HL-60/S4 (cell line): ENCODE results near the gene ZFY.

Experiments
- in situ Hi-C: fragments of 300-500 bp; cut with MboI; formaldehyde crosslinking; loops from 2 replicates; pipeline ENCODE4 v1.14.3; 2022; ENCODE audit warnings: low sequenced_read_pairs

ZFY gene

DNA sequence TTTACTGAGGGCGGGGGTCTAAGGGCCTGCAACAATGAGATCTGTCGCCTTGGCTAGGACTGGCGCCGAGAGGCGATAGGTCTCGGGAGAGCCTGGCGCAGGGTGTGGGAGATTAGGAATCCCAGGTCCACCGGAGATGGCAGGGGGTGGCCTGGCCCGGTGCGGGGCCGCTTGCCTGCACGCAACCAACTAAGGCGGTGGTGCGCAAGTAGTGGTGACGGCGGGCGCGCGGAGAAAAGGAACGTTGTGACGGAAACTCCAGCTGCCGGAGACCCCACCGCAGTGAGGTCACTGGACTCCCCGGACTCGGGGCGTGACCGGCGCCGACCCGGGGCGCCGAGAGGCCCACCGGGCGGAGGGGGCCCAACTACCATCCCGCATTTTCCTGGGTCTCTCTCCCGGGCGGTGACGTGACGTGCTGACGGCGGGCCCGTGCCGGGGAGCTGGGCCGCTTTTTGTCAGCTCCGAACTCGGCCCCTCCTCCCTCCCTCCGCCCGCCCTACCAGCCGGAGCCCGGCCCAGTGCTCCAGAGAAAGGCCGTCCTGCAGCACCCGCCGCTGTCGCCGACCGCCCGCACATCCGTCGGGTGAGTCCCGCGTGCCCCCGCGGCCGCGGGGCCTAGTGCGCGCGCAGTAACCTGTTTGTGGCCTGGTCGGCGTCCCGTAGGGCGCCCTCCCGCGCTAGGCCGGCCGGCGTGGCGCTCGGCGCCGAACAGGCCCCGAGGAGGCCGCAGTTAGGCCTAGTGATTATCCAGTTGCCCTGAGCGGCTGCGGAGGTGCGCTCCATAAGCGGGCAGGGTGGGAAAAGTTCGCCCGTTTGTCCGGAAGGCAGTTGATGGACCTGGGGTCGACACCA lies at the start of gene ZFY:
TSS of gene ZFY (plus strand) at position 521 of the 855 bp plus-strand sequence. CDS start 18,556 bp downstream, outside the sequence.
- in situ Hi-C loops = no loop called here

DNA sequence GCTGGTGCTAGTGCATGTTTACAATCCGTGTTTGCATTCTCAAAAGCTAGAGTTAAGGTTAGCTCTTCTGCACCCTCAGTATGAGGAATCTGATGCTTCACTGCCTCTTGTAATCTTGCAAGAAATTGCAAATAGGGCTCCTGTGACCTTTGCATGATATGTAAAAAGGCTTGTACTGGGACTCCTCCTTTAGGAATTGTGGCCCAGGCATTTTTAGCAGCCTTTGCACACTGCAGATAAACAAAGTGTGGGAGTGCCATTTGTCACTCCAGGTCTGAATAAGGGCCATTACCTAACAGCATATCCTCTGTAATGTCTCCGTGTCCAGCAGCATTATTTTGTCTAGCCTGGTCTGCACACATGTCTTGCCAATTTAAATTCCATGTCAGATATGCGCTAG lies 49.3 kb upstream of the ZFY start:
- in situ Hi-C loops = no loop called here

DNA sequence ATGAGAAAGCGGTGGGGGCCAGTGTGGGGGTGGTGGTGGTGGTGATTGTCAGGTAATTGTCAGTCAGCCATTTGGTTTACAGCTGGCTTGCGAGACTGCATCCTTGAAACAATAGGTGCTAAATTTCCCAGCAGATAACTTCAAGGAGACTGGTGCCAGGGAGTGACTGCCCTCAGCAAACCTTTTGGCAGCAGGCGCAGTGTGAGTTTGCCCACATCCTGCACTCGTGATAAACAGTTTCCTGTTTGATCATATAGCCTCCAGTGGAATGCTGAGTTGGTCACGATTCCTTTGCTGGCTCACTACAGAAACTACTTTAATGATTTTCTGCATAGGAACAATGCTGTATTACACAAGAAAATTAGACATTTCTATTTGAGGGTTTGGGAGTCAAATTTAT lies 47.8 kb upstream of the ZFY start:
- in situ Hi-C loops = no loop called here

DNA sequence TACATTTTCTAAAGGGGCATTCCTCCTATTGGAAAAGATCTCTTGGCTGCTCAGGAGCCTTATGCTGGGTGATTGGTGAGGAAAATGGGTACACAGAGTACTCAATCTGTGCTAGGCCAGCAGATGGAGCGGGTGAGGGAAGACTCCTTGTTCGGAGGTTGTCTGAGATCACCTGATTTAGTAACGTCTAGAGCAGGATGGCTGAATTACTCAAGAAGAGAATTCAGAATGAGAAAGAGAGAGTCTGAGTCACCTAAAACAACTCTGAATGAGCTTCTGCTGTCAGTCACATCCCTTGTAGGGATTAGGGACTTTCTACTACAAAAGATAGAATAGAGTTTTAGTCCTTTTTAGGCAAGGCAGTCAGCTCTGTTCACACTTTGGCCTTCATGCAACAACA lies 47.2 kb upstream of the ZFY start:
- in situ Hi-C loops = no loop called here

DNA sequence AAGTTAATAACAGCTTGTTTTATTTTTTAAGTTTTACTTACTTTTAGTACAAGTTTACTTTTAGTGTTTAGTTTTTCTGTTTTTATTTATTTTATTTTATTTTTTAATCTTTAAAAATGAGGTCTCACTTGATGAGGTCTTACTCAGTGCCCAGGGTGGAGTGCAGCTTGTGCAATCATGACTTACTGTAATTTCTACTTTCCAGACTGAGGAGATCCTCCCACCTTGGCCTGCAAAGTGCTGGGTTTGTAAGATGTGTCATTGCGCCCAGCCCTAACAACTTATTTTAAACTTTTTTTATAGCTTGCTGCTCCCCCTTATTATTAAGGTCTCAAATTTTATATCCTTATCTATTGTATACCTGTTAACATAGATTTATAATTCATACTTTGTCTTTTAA lies 41.7 kb upstream of the ZFY start:
- in situ Hi-C loops = no loop called here

DNA sequence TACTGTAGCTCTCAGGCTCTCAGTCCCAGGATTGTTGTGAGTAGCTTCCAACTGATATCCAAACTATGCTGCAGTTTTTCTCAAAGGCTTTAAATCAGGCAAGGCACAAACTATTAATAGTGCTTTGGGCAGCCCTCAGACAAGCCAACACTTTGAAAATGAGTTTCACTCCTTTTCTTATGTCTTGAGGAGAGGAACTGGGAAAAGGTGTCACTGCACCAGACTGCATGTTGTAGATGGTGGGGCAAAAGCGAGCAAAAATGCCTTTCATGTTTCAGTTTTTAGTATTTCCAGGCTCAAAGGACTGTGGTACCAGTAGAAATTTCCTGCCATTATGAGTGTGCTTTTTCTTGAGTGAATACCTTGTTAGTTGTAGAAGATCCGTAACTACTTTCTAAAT lies 39.1 kb upstream of the ZFY start:
- in situ Hi-C loops = no loop called here

DNA sequence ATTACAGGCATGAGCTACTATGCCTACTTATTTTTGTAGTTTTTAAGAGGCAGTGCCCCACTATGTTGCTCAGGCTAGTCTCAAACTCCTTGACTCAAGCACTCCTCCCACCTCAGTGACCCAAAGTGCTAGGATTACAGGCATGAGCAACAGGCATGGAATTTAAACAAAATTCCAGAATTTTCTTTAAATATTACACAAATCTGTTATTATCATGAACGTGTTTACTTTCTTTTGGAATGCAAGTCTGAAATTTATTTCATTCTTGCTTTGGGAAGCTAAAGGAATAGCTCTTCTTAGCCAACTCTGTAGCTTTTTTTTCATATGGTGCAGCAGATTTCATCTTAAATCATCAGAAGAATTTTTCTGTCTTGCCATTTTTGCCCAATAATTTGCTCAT lies 27.8 kb upstream of the ZFY start:
- in situ Hi-C loops = no loop called here

DNA sequence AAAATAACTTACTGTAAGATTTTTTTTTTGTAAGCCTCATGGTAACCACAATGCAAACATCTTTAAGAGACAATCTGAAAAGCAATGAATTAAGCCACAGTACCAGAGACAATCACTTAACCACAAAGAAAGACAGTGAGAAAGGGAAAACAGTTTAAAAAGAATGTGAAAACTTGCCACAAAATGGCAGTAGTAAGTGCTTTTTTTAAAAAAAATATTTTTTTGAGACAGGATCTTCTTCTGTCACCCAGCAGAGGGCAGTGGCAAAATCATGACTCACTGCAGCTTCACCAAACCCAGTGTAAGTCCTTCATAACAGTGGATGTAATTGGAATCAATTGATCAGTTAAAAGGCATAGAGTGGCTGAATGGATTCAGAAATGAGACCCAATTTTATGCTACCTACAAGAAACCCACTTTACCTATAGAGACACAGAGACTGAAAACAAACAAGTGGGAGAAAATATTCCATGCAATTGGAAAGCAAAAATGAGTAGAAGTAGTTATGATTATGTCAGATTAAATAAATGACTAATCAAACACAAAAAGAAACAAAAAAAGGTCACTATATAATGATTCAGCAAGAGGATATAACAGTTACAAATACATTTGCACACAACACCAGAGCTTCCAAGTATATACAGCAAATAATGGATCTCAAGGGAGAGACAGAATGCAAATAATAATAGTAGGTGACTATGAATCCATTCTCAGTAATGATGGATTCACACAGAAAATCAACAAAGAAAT lies 21.9 kb upstream of the ZFY start:
- in situ Hi-C loops = no loop called here

DNA sequence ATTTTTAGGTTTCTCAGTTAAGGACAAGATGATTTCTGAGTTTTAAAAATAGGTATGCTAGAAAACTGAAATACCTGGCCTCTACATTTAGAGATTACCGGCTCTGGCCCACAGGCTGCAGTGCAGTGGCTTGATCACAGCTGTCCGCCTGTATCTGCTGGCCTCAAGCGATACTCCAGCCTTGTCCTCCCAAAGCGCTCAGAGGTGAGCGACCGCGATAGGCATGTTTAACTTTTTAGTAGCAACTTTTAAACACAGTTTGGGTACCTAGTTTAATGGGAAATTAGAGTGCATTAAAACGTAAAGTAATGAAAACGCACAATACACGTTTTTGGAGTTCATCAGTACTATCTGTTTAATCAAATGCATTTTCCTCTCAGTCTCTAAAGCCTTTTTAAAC lies 1.1 kb upstream of the ZFY start:
- in situ Hi-C loops = no loop called here

DNA sequence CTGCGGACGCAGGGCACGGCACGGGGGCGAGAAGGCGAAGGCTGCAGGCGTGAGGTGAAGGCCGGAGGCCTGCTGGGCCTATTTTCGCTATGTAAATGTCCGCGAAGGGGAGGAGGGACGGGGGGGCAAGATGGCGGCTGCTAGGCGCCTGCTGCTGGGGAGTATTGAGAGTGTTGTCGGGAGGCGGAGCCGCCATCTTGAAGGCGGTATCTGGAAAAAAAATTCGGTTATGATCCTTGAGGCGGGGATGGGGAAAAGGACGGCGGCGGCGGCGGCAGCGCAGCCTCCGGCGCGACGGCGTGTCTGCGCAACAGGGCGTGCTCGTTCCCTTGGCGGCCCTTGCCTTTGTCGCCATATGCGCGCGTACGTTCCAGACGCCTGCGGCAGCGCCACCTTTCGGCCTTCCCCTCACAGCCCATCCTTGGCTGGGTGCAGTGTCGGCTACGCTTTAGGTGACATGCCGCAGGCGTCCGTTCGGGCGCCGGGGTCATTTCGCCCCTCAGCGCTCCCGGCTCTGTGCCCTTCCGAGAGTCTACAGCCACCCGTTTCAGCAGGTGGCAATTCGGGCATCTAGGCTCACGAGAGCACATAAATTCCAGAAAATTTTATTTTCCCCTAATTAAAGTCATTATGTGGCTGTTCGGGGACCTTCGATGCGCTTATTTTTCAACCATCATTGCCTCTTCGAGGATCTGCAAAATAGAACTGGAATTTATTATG lies 695 bp downstream of the ZFY start:
- in situ Hi-C loops = no loop called here

DNA sequence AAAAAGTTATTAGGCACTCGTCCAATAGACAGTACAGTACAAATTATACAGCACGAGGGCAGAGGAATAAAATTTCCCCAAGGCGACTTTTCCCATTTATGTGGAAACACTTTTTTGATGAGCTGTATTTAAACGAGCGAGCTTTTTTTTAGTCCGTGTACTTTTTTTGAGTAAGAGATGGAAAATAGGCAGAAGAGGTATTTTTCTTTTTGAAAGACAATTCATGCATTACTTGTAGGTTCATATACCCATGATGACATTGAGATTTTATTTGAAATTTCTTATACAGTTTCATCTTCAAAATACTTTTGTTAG lies 1.2 kb downstream of the ZFY start:
- in situ Hi-C loops = no loop called here

DNA sequence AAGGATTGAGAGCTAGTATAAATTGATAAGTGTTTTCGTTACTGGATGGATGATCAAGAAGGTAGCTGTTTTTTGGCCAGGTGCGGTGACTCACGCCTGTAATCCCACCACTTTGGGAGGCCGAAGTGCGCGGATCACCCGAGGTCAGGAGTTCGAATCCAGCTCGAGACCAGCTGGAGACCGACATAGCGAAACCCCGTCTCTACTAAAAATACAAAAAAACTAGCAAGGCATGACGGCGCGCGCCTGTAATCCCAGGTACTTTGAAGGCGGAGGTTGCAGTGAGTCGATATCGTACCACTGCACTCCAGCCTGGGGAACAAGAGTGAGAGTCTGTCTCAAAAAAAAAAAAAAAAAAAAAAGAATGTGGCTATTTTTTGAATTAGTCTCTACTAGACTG lies 2.0 kb downstream of the ZFY start:
- in situ Hi-C loops = no loop called here

DNA sequence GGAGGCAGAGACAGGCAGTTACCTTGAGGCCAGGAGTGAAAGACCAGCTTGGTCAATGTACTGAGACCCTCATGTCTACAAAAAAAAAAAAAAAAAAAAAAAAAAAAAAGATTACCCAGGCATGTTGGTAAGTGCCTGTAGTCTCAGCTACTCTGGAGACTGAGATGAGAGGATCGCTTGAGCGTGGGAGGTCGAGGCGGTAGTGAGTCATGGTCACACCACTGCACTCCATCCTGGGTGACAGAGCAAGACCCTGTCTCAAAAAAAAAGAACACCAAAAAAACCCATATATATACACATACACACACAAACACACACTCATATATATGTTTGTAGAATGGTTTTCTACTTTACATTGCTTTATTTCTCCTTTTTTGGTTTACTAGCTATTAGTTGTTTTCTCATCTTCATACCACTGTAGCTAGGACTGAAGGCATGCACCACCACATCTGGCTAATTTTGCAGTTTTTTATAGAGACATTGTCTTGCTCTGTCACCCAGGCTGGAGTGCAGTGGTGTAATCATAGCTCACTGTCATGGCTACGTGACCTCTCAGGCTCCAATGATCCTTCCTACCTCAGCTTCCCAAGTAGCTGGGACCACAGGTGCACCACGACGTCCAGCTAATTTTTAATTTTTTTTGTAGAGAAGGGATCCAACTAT lies 14.5 kb downstream of the ZFY start:
- in situ Hi-C loops = no loop called here

DNA sequence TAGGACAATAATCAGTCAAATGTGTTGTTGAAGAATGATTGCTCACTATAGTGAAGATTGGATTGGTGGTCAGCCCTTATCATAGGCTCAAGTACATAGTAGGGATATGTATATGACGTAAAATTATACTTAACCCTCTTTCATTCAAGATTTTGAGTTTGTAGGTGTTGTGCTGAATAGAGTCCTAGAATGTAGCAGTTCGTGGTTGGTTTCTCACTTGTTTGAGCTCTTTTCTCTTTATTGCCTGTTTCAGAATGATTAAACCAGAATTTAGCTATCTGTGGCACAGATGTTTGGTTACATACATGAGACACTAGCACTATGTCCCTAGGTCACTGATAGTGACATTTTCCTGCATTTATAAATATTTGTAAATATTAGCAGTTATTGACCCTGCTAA lies 15.5 kb downstream of the ZFY start:
- in situ Hi-C loops = no loop called here

DNA sequence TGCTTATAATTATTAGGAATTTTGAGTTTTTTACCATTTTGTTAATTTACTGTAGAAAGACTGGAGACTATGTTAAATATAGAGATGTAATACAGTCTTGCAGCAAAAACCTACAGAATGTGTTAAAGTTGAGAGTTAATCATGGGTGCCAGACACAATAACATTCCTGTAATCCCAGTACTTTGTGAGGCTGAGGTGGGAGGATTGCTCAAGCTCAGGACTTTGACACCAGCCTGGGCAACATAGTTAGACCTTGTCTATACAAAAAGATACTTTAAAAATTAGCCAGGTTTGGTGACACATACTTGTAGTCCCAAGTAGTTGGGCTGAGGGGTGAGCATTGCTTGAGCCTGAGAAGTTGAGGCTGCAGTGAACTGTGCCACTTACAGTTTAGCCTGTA lies 17.7 kb downstream of the ZFY start:
- in situ Hi-C loops = no loop called here

DNA sequence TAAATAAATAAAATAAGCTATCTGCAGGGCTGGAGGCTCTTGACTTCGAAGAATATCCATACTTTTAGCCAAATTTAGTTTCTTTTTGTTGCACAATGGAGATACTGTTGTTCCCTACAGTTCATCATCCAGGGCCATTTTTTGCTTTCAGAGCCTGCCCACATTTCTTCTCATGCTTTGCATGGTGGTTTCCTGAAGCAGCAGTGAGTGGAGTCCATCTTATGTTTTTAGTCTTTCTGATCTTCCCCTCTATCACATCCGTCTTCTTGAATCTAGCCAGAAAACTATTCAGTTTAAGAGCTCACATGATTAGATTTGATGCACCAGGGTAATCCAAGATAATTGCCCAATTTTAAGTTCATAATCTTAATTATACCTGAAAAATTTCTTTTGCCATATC lies 19.6 kb downstream of the ZFY start:
- in situ Hi-C loops = no loop called here

DNA sequence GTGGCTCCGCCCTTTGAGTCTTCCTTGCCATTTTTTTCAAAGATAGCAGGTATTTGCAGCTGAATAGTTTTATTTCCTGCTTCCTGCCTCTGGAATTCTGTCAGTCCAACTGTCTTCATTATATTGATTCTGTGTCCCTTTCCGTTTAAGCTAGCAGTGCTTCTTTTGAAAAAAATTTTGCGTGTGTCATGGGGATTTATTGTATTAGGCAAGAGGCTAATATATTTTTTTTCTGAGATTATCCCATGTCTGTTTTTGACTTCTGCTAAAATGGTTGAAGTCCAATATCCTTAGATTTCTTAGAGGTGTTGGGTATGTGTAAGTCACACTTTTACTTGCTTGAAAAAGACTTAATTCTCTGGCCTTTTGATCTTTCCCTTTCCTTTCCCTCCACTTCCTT lies 20.4 kb downstream of the ZFY start:
- in situ Hi-C loops = no loop called here

DNA sequence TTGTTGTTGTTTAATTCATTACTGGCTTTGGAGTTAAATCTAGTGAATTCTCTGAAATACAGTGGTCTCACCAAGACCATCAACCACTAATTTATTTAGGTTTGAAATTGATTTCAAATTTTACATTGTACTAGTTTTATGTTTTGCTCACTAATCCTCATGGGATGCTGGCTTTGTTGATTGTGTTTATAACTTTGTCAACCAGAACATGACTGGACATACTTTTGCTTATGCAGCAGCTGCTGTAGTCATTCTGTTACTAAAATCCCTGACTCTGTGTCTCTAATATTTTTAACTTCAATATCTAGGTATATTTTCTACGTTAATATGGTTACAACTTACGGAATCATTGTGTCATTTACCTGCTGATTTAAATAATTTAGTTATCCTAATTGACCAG lies 26.9 kb downstream of the ZFY start:
- in situ Hi-C loops = no loop called here

DNA sequence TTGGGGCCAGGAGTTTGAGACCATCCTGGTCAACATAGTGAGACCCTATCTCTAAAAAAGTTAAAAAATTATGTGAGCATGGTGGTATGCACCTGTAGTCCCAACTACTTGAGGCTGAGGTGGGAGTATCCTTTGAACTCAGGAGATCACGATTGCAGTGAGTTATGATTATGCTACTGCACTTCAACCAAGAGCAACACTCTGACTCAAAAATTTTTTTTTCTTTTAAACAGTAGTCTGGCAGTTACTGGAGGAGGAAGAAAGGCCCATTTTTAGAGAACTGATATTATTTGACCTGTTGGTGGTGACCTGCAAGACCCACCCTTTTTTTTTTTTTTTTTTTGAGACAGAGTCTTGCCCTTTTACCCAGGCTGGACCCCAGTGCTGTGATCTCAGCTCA lies 29.6 kb downstream of the ZFY start:
- in situ Hi-C loops = no loop called here

DNA sequence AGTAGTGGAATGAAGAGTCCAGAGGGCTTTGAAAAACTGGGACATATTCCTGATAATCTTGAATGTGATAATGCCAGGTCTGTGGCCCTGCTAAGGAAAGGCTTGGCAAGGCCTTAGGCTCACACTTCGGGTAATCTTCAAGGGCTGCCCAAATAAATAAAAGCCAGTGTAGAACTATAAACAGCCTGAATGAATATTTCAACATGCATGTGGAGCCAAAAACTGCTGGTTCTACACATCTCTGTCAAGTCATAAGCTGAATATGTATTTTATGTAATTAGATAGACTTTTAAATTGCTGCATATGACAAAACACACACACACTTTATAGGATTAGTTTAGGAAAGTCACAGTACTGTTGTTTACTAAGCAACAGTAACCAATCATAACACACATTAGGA lies 30.4 kb downstream of the ZFY start:
- in situ Hi-C loops = no loop called here

DNA sequence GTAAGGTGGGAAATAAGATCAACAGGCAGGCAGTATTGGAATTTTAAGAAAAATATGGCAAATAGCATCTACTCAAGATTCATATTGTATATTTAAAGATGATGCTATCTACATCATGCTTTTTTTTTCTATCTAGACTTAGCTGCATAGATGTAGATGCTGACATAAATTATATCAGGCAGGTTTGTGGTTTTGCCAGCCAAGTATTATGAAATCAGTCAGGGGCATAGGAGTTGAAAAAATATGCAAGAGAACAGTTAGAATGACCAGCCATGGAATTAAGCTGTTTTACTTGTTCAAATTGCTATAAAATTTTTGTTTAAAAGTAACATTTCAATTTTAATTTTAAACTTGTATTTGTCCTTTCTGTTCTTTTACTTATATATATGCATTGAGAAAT lies 34.4 kb downstream of the ZFY start:
- in situ Hi-C loops = no loop called here
